Mononuclear cell (primary cell): ENCODE results near the gene CECR2. TPM values are rescaled to one million over a fixed set of nuclear protein-coding genes. Genes with fewer than 3 reads are reported as not detected.

Experiments used
- H3K27me3 ChIP-seq: 2 replicates; pipeline ENCODE4 v1.6.0; 2011; ENCODE audit warnings: low read length, control low read depth; ENCODE audit not compliant: insufficient read depth
- H3K4me1 ChIP-seq: 2 replicates; pipeline ENCODE4 v1.5.1; 2011; ENCODE audit warnings: mild to moderate bottlenecking, low read length, control low read depth; ENCODE audit not compliant: insufficient read depth
- H3K4me3 ChIP-seq: 2 replicates; pipeline ENCODE4 v1.5.1; 2011; ENCODE audit warnings: mild to moderate bottlenecking, low read length, moderate library complexity
- H3K9me3 ChIP-seq: 2 replicates; pipeline ENCODE4 v1.5.1; 2011; ENCODE audit warnings: low read depth, mild to moderate bottlenecking, control low read depth, low read length
- total RNA-seq: library from RNA; depleted of rRNA; stranded (reverse); fragments of >200 nt; gene quantifications from one replicate; pipeline ENCODE4 v1.2.3, GENCODE V29; 2012

The CECR2 gene
- total RNA-seq, result 0.10 TPM

DNA sequence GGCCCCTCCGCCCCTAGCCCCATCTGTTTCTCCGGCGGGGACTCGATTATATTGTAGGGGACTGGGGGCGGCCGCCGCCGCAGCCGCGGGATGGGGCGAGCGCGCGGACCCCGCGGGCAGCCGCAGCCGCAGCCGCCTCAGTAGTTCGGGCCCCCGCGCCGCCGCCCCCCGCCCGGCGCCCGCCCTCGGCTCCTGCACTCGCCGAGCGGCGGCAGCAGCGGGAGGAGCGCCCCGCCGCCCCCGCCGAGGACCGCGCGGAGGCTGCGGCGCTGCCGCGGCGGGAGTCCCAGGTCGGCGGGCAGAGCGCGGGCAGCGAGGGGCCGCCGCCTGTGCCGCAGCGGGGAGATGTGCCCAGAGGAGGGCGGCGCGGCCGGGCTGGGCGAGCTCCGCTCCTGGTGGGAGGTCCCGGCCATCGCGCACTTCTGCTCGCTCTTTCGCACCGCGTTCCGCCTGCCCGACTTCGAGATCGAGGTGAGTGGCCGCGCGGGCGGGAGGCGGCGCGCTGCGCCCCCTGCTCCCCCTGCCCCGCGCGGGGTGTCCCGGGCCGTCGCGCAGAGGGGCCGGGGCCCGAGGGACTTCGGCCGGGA is at the start of gene CECR2:
TSS of gene CECR2 (plus strand) at position 22 of the 587 bp plus-strand sequence. CDS start at position 346, 324 bp downstream.
- peak within 1 kb of the TSS; percentile 18 for H3K4me3 ChIP-seq
- H3K4me1 ChIP-seq, result peaks cover 17% of the 10 kb centered on the region
- peaks cover 70% of the 10 kb centered on the region for H3K27me3 ChIP-seq
- H3K9me3 ChIP-seq, result no peaks in the 10 kb centered on the region

DNA sequence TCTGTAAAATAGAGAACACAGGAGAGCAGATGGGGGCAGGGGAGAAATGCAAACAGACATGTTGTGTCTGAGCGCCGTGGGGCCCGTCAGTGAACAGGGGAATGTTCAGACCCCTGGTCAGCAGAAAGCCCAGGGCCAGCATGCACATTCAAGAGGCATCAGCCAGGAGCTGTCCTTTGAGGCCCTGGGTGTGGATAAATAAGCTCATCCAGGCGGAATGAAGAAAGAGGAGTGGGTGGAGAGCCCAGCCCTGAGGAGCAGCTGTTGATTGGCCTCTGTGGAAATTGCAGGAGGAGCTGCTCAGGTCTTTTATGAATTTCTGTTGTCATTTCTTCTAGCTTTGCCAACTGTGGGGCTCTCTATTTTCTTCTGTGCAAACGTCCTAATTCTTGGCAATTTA is 49.7 kb upstream of the CECR2 start:
- H3K4me1 ChIP-seq, result no peaks in the 10 kb centered on the region
- H3K27me3 ChIP-seq, result no peaks in the 10 kb centered on the region

DNA sequence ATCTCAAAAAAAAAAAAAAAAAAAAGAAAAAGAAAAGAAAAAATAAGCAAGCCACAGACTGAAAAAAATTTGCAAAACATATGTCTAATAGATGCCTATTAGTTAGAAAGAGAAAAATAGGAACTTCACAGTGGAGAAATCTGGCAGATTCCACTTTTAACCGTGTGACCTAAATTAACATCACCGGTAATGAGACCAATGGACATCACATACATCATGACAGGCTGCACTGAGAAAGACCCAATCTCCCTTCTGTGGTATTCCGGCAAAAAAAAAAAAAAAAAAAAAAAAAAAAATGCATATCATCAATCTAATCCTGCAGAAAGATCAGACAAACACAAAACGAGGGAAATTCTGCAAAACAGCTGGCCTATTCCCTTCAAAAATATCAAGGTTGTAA is 46.7 kb upstream of the CECR2 start:
- Histone ChIP-seq H3K9me3 (no peaks in the 10 kb centered on the region), H3K4me3 (no peak overlapping the region), H3K4me1 (no peaks in the 10 kb centered on the region), H3K27me3 (no peaks in the 10 kb centered on the region)

More for the DNA sequence above, 49.7 kb upstream of the CECR2 start:
- no peak overlapping the region for H3K4me3 ChIP-seq
- H3K9me3 ChIP-seq, result no peaks in the 10 kb centered on the region

DNA sequence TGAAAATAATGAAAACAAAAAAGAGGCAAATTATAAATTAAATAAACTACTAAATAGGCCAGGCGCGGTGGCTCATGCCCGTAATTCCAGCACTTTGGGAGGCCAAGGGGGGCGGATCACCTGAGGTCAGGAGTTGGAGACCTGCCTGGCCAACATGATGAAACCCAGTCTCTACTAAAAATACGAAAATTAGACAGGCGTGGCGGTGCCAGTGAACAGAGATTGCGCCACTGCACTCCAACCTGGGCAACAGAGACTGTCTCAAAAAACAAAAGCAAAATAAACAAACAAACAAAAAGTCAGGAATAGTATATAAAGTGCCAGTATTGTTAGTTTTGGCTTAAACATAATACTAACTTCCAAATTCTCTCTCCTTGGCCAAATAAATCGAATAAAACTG is 37.6 kb upstream of the CECR2 start:
- Histone ChIP-seq H3K27me3 (no peaks in the 10 kb centered on the region), H3K4me1 (no peaks in the 10 kb centered on the region), H3K4me3 (no peak overlapping the region), H3K9me3 (no peaks in the 10 kb centered on the region)

DNA sequence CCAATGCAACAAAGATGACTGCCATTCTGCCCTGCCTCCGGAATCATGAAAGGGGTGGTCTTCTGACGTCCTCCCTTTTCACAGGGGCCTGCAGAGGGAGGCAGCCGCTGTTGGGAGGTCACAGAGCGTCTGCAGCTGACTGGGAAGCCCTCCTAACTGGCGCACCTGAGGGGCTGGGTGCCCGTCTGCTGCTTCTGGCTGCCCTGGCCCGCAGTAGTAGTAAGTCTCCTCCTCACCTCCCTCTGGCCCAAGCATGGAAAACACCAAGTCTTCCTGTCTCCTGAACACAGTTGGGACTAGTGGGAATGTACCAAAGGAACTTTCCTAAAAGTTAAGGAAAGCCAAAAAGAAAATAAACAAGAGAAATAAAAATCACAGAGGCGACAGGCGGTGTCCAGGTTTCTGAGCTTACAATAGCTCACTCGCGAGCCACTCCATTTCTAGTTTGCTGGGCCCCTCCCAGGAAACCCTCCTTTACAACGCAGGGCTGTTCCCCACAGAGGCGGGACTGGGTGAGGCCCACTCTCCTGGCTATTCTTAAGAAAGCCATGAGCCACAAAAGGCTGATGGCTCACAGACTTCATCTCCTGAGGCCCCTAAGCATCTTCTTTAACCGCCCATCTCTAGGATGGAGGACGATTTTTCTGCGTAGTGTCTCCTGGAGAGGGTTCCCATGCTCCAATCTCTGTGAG is 37.0 kb upstream of the CECR2 start:
- Histone ChIP-seq H3K9me3 (no peaks in the 10 kb centered on the region), H3K4me1 (no peaks in the 10 kb centered on the region), H3K27me3 (no peaks in the 10 kb centered on the region), H3K4me3 (no peak overlapping the region)

DNA sequence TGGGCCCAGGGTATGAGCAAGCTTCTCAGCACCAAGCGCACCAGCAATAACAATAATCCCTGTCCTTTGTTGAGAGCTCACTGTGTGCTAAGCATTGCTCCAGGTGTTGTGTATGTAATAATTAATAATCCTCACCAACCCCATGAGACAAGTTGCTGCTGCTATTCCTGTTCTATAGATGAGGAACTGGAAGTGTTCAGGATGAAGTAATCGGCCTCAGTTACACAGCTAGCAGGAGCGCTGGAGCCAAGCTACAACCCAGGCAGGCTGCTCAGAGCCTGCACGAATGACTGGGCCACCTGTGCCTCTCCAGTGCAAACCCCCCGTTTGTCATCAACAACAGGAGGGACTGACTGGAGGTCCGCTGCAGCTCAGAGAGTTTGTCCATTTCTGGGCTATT is 35.2 kb upstream of the CECR2 start:
- Histone ChIP-seq H3K27me3 (no peaks in the 10 kb centered on the region), H3K9me3 (no peaks in the 10 kb centered on the region), H3K4me3 (no peak overlapping the region), H3K4me1 (no peaks in the 10 kb centered on the region)

DNA sequence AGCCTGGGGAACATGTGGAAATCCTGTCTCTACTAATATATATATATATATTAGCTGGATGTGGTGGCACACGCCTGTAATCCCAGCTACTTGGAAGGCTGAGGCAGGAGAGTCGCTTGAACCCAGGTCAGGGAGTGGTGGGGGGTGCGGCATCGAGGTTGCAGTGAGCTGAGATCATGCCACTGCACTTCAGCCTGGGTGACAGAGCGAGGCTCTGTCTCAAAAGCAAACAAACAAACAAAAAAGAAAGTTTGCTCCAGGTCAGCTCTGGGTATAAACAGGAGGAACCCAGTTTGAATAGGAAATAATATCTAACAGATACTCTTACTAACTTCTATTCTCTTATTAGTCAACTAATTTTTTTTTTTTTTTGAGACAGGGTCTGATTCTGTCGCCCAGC is 34.3 kb upstream of the CECR2 start:
- H3K4me3 ChIP-seq, result no peak overlapping the region
- no peaks in the 10 kb centered on the region for H3K4me1 ChIP-seq
- no peaks in the 10 kb centered on the region for H3K27me3 ChIP-seq
- H3K9me3 ChIP-seq, result no peaks in the 10 kb centered on the region

DNA sequence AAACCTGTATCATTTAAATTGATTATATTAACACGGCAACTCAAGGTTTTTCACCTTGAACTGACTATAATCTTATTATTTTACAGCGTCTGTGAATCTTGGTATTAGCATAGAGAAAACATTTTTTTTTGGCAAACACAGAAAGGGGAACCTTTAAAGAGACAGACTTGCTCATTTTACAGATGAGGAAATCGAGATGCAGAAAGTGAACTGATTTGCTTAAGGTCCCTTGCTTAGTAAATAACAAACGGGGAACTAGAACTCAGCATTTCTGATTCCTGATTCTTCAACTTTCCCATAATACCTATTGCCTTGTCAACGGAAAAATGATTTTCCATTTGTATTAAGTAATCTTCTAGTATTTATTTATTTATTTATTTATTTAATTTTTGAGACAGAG is 33.2 kb upstream of the CECR2 start:
- H3K9me3 ChIP-seq, result no peaks in the 10 kb centered on the region
- no peaks in the 10 kb centered on the region for H3K27me3 ChIP-seq
- H3K4me1 ChIP-seq, result no peaks in the 10 kb centered on the region
- H3K4me3 ChIP-seq, result no peak overlapping the region

DNA sequence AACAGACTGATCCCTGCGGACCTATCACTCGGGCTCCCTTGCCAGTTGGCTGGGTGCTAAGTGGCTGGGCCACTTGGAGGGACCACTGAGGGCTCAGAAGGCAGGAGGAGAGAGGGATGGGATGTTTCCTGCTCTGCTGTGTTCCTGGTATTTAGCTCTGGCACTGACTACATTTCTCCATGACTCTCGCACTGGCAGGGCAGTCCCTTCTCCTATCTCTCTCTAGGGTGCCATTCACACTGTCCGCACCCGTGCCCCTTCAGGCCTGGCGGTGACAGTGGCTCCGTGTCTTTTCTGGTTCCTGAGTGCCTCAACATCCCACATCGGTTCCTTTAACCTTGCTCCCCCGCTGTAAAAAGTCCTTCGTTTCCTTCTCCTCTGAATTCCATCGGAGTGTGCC is 31.6 kb upstream of the CECR2 start:
- H3K9me3 ChIP-seq, result no peaks in the 10 kb centered on the region
- no peaks in the 10 kb centered on the region for H3K4me1 ChIP-seq
- no peak overlapping the region for H3K4me3 ChIP-seq
- H3K27me3 ChIP-seq, result no peaks in the 10 kb centered on the region

DNA sequence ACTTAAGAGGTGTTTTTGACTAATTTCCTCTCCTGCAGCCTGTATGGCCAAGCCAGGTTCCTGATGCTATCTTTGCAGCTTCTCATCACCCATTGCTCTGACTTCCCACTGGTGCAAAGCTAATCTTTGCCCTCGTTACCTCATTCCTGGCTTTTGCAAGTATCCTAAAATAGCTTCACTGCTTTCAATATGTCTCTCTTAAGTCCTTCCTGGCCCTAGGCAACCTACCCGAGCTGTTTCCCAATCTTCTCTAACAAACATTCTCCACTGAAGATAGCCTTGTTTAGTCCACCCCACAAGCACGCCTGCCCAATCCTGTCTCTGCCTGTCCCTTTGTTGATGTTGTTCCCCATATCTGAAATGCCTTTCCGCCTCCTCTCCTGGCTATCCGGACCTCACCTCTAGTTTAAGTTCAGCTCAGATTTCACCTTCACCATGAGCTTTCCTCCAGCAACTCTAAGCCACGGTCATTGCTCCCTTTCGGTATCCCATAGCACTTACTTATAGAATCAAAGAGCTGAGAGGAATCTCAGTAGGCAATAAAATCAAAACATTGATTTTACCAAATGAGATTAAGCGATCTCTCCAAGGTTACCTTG is 30.1 kb upstream of the CECR2 start:
- Histone ChIP-seq H3K4me1 (no peaks in the 10 kb centered on the region), H3K27me3 (no peaks in the 10 kb centered on the region), H3K9me3 (no peaks in the 10 kb centered on the region), H3K4me3 (no peak overlapping the region)

DNA sequence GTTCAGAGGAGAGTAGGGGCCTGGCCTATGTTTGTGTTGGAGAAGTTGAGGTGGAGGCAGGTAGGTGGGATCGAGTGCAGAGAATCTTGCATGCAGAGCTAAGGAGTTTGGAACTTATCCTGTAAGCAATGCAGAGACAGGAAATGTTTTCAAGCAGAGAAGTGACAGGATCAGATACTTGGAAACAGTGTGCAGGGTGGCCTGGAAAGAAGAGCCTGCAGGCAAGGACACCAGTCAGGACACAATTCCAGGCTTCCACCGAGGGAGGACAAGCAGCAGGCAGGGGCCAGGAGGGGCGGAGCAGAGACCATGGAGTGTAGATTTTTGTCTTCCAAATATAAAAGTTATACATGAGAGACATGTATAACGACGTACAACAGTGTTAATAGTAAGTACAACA is 26.9 kb upstream of the CECR2 start:
- Histone ChIP-seq H3K27me3 (no peaks in the 10 kb centered on the region), H3K9me3 (no peaks in the 10 kb centered on the region), H3K4me1 (no peaks in the 10 kb centered on the region), H3K4me3 (no peak overlapping the region)

DNA sequence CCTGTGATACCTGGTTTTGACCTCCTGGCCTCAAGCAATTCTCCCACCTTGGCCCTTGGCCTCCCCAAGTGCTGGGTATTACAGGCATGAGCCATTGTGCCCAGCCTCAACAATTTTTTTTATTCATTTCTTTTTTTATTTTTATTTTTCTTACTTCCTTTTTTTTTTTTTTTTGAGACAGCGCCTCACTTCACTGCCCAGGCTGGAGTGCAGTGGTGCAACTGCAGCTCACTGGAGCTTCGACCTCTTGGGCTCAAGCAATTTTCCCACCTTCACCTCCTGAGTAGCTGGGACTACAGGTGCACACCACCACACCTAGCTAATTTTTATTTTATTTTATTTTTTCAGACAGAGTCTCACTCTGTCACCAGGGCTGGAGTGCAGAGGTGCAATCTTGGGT is 25.5 kb upstream of the CECR2 start:
- no peaks in the 10 kb centered on the region for H3K4me1 ChIP-seq
- no peak overlapping the region for H3K4me3 ChIP-seq
- H3K9me3 ChIP-seq, result no peaks in the 10 kb centered on the region
- no peaks in the 10 kb centered on the region for H3K27me3 ChIP-seq

DNA sequence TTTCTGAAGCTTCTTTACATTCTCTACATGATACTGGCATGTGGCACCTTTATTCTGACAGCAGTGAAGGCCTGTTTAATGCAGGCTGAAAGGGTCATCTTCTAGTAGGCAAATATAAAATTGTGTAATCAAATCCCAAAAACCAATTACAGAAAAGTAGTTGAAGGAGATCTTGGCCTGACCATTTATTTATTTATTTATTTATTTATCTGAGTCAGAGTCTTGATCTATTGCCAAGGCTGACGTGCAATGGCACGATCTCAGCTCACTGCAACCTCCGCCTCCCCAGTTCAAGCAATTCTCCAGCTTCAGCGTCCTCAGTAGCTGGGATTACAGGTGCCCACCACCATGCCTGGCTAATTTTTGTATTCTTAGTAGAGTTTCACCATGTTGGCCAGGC is 22.7 kb upstream of the CECR2 start:
- no peaks in the 10 kb centered on the region for H3K9me3 ChIP-seq
- H3K4me1 ChIP-seq, result no peaks in the 10 kb centered on the region
- no peaks in the 10 kb centered on the region for H3K27me3 ChIP-seq
- H3K4me3 ChIP-seq, result no peak overlapping the region

DNA sequence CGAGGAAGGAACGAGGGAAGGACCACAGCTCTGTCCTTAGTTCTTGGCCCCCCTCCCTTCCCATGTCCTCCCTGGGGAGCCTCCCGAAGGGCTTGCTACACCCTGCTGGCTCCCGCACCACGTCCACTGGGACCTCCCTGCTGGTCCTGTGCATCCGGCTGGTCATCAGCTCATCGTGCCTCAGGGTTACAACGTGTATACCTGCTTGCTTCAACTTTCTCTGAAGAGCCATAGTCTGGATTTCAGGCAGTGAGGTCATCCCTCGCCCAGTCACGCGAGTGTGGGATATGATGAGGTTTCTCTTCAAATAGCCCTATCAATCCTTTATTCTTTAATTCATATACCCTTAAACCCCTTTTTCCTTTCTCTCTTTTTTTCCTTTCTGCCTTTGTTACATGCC is 21.5 kb upstream of the CECR2 start:
- no peaks in the 10 kb centered on the region for H3K9me3 ChIP-seq
- no peak overlapping the region for H3K4me3 ChIP-seq
- H3K4me1 ChIP-seq, result no peaks in the 10 kb centered on the region
- no peaks in the 10 kb centered on the region for H3K27me3 ChIP-seq

DNA sequence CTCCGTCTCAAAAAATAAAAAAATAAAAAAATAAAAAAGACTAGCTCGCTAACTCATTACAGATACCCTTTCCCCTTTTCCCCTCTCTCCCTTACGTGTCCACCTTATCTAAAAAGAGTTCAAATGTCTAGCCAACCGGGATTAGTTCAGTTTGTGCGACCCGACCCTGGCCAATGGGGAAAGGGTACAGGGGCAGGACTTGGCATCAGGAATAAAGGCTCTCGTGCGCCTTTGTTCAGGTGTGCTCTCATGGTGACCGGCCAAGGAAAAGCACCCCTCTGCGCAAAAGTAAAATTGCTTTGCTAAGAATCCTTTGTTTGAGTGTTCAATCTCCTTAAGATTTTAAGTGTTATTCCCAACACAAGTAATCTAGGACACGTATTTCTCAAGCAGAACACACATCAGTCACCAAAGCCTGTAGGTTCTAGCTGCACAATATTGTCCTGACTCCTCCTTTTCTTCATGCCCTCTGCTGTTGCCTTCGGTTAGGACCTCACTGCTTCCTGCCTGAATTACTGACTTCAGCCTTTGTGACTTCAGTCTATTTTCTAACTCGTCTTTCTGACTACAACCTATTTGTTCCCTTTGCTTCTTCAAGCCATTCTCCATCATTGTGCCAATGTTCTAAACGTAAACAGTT is 20.7 kb upstream of the CECR2 start:
- H3K4me3 ChIP-seq, result no peak overlapping the region
- H3K4me1 ChIP-seq, result no peaks in the 10 kb centered on the region
- no peaks in the 10 kb centered on the region for H3K27me3 ChIP-seq
- no peaks in the 10 kb centered on the region for H3K9me3 ChIP-seq
